ENCODE data around the gene NDUFAF5.
A peak's percentile ranks its signal among the peaks of the same experiment; 100 is the strongest.
"Not testable (repeated sequence)": the region's sequence is repeated elsewhere in the genome, so short reads cannot be mapped to it uniquely, and the experiment has no call there.

NDUFAF5 gene

GRCh38 chr20:13758884-13759283, 25.9 kb upstream of the NDUFAF5 start:
- Histone ChIP-seq H3K4me1 (no peaks in the 10 kb centered on the region), H3K36me3 (peaks cover 81% of the 10 kb centered on the region), H3K4me3 (ENCODE audit: low read depth, low read length) (no peak overlapping the region), H3K27me3 (no peaks in the 10 kb centered on the region), H3K9me3 (no peaks in the 10 kb centered on the region)
- no peak for TF ChIP-seq CTCF (IDR thresholded peaks at IDR 0.05; ENCODE audit: low read depth, low read length)
- DNase-seq, result no peak

- not testable (repeated sequence) for H3K27me3 ChIP-seq; H3K9me3 ChIP-seq; DNase-seq; H3K4me3 ChIP-seq (ENCODE audit: low read depth, low read length); H3K4me1 ChIP-seq
- H3K36me3 ChIP-seq, result peaks cover 78% of the 10 kb centered on the region
Observed at GRCh38 chr20:13760451-13760946, 24.3 kb upstream of the NDUFAF5 start.

- H3K4me1 ChIP-seq, result no peaks in the 10 kb centered on the region
- TF ChIP-seq CTCF (IDR thresholded peaks at IDR 0.05; ENCODE audit: low read depth, low read length), result no peak
- no peaks in the 10 kb centered on the region for H3K27me3 ChIP-seq
- H3K4me3 ChIP-seq (ENCODE audit: low read depth, low read length), result no peak overlapping the region
- DNase-seq, result no peak
- H3K9me3 ChIP-seq, result no peaks in the 10 kb centered on the region
- peaks cover 79% of the 10 kb centered on the region for H3K36me3 ChIP-seq
Observed at GRCh38 chr20:13765299-13765698, 19.5 kb upstream of the NDUFAF5 start.

- DNase-seq, result no peak
- Histone ChIP-seq H3K27me3 (no peaks in the 10 kb centered on the region), H3K36me3 (peaks cover 85% of the 10 kb centered on the region), H3K4me3 (ENCODE audit: low read depth, low read length) (no peak overlapping the region), H3K9me3 (no peaks in the 10 kb centered on the region), H3K4me1 (no peaks in the 10 kb centered on the region)
- no peak for TF ChIP-seq CTCF (IDR thresholded peaks at IDR 0.05; ENCODE audit: low read depth, low read length)
Observed at GRCh38 chr20:13765868-13766416, 18.9 kb upstream of the NDUFAF5 start.

GRCh38 chr20:13770141-13770540, 14.7 kb upstream of the NDUFAF5 start:
- TF ChIP-seq CTCF (IDR thresholded peaks at IDR 0.05; ENCODE audit: low read depth, low read length), result no peak
- no peak for DNase-seq
- H3K4me3 ChIP-seq (ENCODE audit: low read depth, low read length), result no peak overlapping the region

GRCh38 chr20:13771853-13772453, 12.9 kb upstream of the NDUFAF5 start:
- no peak for DNase-seq
- TF ChIP-seq CTCF (IDR thresholded peaks at IDR 0.05; ENCODE audit: low read depth, low read length), result peak; percentile 35; the same call in 1 of the 2 replicates
- Histone ChIP-seq H3K4me3 (ENCODE audit: low read depth, low read length) (no peak overlapping the region), H3K9me3 (no peaks in the 10 kb centered on the region), H3K36me3 (peaks cover 86% of the 10 kb centered on the region), H3K4me1 (no peaks in the 10 kb centered on the region), H3K27me3 (no peaks in the 10 kb centered on the region)

More at GRCh38 chr20:13770141-13770540, 14.7 kb upstream of the NDUFAF5 start:
- H3K9me3 ChIP-seq, result no peaks in the 10 kb centered on the region
- no peaks in the 10 kb centered on the region for H3K4me1 ChIP-seq
- no peaks in the 10 kb centered on the region for H3K27me3 ChIP-seq
- peaks cover 86% of the 10 kb centered on the region for H3K36me3 ChIP-seq
